OCI-LY3 (cell line): Measurements from ENCODE around the gene OSBPL6.
"Not testable (repeated sequence)": the region's sequence is repeated elsewhere in the genome, so short reads cannot be mapped to it uniquely, and the experiment has no call there.

Experiments used
- H2AFZ ChIP-seq: fragments of 200-600, 300-600 bp; shearing (Covaris generic); 2 replicates; pipeline ENCODE4 v1.6.0; 2014; ENCODE audit warnings: antibody characterized with exemption, low read depth, low read length
- H3K27ac ChIP-seq: fragments of 200-600, 300-600 bp; sonication (generic); 2 replicates; pipeline ENCODE4 v1.5.1; 2014; ENCODE audit warnings: mild to moderate bottlenecking, low read length, moderate library complexity, mixed read lengths
- H3K27me3 ChIP-seq: fragments of 200-600, 300-600 bp; sonication (generic); 2 replicates; pipeline ENCODE4 v1.6.1; 2014; ENCODE audit warnings: low read depth, low read length, mixed read lengths
- H3K36me3 ChIP-seq: fragments of 200-600, 300-600 bp; sonication (generic); replicated peaks from 2 replicates; pipeline ENCODE3; 2014; ENCODE audit warnings: low read depth, low read length, mixed read lengths
- H3K4me1 ChIP-seq: fragments of 300-600, 200-600 bp; sonication (generic); 2 replicates; pipeline ENCODE4 v1.6.1; 2014; ENCODE audit warnings: low read length, mixed read lengths
- H3K4me2 ChIP-seq: fragments of 200-600, 300-600 bp; sonication (generic); 2 replicates; pipeline ENCODE4 v1.6.1; 2014; ENCODE audit warnings: low read length, mixed read lengths
- H3K4me3 ChIP-seq: fragments of 300-600, 200-600 bp; sonication (generic); 2 replicates; pipeline ENCODE4 v1.5.1; 2014; ENCODE audit warnings: antibody characterized with exemption, mild to moderate bottlenecking, low read length, moderate library complexity
- H3K79me2 ChIP-seq: fragments of 300-600, 200-600 bp; shearing (Covaris generic); 2 replicates; pipeline ENCODE4 v1.6.1; 2014; ENCODE audit warnings: mild to moderate bottlenecking, low read length, mixed read lengths
- H3K9ac ChIP-seq: fragments of 300-600, 200-600 bp; shearing (Covaris generic); 2 replicates; pipeline ENCODE4 v1.6.0; 2014; ENCODE audit warnings: mild to moderate bottlenecking, low read length, moderate library complexity
- H3K9me3 ChIP-seq: fragments of 200-600, 300-600 bp; shearing (Covaris generic); 2 replicates; pipeline ENCODE4 v1.6.1; 2014; ENCODE audit warnings: low read length, mixed read lengths; ENCODE audit not compliant: insufficient read depth
- H4K20me1 ChIP-seq: fragments of 200-600, 300-600 bp; sonication (generic); 2 replicates; pipeline ENCODE4 v1.6.1; 2016; ENCODE audit warnings: low read length, mixed read lengths; ENCODE audit not compliant: insufficient read depth
- EZH2phosphoT487 ChIP-seq: fragments of 200-600 bp; shearing (Covaris generic); IDR thresholded peaks from 2 replicates; pipeline ENCODE4 v1.6.1; 2018; ENCODE audit warnings: antibody characterized with exemption, mixed run types, low read depth
- TF ChIP-seq, protein P1 (sequence below): fragments of 200-600, 300-600 bp; sonication (generic); IDR thresholded peaks from 2 replicates; pipeline ENCODE4 v1.5.1; 2014; ENCODE audit warnings: antibody characterized with exemption, low read length, low read depth

OSBPL6 gene

DNA sequence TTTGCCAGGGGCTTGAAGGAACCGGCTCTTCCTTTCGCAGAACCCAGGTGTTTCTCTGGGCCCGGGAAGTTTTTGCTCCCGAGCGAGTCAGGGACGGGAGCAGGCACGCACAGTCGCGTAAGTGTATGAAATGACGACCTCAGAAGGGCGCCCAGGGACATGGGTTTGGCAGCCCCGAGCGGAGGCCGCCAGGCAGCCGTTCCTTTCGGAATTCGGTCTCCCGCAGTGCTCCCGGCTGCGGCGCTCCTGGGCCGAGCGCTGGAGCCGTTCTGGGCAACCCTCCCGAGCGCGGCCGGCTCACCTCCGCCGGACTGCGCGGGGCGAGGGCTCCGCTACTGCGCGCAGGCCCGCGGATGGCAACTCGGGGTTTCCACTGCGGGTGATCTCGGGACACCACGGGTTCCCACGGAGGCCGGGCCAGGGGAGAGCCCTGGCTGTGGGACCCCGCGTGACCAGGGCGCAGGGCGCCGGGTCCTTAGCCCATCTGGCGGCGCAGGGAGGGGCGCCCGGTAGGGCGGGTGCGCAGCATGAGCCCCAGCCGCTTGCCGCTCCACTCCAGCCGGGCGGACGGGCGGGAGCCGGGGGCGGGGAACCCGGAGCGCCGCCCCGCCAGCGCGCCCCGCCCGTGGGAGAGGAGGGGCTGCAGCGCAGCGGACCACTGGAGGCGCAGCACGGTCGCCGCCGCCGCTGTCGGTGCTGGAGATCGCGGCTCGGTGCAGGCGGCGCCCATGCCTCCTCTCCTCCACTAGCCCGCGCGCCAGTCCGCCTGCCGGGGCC lies at the start of gene OSBPL6:
Gene OSBPL6, plus strand, starts transcription at position 690 of the 777 bp plus-strand sequence. CDS start 111,673 bp downstream, outside the sequence.
- TF ChIP-seq EZH2phosphoT487, result no peak
- TF ChIP-seq, protein P1, sequence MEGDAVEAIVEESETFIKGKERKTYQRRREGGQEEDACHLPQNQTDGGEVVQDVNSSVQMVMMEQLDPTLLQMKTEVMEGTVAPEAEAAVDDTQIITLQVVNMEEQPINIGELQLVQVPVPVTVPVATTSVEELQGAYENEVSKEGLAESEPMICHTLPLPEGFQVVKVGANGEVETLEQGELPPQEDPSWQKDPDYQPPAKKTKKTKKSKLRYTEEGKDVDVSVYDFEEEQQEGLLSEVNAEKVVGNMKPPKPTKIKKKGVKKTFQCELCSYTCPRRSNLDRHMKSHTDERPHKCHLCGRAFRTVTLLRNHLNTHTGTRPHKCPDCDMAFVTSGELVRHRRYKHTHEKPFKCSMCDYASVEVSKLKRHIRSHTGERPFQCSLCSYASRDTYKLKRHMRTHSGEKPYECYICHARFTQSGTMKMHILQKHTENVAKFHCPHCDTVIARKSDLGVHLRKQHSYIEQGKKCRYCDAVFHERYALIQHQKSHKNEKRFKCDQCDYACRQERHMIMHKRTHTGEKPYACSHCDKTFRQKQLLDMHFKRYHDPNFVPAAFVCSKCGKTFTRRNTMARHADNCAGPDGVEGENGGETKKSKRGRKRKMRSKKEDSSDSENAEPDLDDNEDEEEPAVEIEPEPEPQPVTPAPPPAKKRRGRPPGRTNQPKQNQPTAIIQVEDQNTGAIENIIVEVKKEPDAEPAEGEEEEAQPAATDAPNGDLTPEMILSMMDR, result peak; percentile 11; the same call in 1 of the 2 replicates
- Histone ChIP-seq H3K9me3 (no peaks in the 10 kb centered on the region), H3K4me2 (peak within 1 kb of the TSS; percentile 92), H4K20me1 (no peaks in the 10 kb centered on the region), H3K9ac (peak within 1 kb of the TSS; percentile 65), H3K27ac (no peak within 1 kb of the TSS), H3K27me3 (peaks cover 25% of the 10 kb centered on the region), H3K4me3 (peak within 1 kb of the TSS; percentile 88), H3K4me1 (peaks cover 14% of the 10 kb centered on the region), H3K36me3 (no peaks in the 10 kb centered on the region), H3K79me2 (no peaks in the 10 kb centered on the region), H2AFZ (peak within 1 kb of the TSS; percentile 89)

DNA sequence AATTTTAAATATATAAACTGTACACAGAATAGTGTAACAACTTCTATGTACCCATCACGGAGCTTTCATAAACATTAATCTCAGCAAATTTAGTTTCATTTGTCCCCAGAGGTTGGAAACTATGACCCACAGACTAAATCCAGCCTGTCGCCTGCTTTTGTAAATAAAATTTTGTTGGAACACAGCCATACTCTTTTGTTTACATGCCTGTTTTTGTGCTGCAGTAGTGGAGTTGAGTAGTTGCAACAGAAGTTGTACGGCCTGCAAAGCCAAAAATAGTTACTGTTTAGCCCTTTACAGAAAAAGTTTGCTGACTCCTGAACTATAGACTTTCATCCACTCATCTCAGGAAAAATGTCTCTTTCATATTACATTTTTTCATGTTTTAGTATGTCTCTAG lies 42.3 kb upstream of the OSBPL6 start:
- Histone ChIP-seq H2AFZ (no peak overlapping the region), H3K36me3 (no peaks in the 10 kb centered on the region), H3K4me2 (peak overlapping the region; percentile 14; the same call in 1 of the 2 replicates), H3K4me1 (peaks cover 7% of the 10 kb centered on the region), H3K4me3 (no peak overlapping the region), H3K27ac (no peak overlapping the region), H4K20me1 (no peaks in the 10 kb centered on the region), H3K9me3 (no peaks in the 10 kb centered on the region), H3K9ac (no peak overlapping the region), H3K79me2 (no peaks in the 10 kb centered on the region), H3K27me3 (no peaks in the 10 kb centered on the region)
- TF ChIP-seq EZH2phosphoT487, result no peak
- TF ChIP-seq, protein P1, result no peak

DNA sequence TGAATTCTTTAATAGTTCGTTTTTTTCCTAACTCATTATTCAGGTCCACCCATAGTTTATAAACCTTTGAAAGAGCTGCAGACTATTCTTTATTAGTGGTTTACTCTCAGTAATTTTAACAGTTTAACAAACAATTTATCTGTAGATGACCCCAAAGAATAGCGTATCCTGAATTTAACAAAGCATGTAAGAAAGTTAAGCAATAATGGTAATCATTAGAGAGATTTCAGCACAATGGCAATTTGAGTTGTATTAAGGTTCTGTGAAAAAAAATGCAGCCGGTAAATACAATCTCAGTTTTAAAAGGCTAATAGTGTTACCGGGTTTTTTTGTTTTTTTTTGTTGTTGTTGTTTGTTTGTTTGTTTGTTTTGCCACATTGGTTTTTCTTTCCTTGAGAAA lies 41.8 kb upstream of the OSBPL6 start:
- Histone ChIP-seq H3K9me3 (no peaks in the 10 kb centered on the region), H3K36me3 (no peaks in the 10 kb centered on the region), H2AFZ (no peak overlapping the region), H4K20me1 (no peaks in the 10 kb centered on the region), H3K27me3 (no peaks in the 10 kb centered on the region), H3K4me2 (no peak overlapping the region), H3K27ac (no peak overlapping the region), H3K9ac (no peak overlapping the region), H3K4me1 (peaks cover 7% of the 10 kb centered on the region), H3K4me3 (no peak overlapping the region), H3K79me2 (no peaks in the 10 kb centered on the region)
- TF ChIP-seq, protein P1, result no peak
- TF ChIP-seq EZH2phosphoT487, result no peak

DNA sequence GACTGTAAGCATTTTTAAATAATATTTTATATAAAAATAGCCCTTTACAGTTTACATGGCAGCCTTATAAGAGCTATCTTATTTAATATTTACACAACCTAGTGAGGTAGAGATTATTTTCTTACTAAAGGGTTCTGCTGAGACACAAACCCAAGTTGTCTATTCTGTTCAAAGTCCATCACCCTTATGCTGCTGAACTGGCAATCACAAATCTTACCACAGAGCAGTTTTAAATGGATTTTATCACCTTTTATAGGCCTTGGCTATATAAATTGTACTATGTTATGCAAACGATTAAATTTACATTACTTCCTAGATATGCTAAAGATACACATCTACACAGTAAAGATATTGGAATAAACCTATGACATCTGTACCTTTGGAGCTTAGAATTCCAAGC lies 41.3 kb upstream of the OSBPL6 start:
- Histone ChIP-seq H3K79me2 (no peaks in the 10 kb centered on the region), H3K27ac (no peak overlapping the region), H3K27me3 (no peaks in the 10 kb centered on the region), H3K36me3 (no peaks in the 10 kb centered on the region), H3K9me3 (no peaks in the 10 kb centered on the region), H3K9ac (no peak overlapping the region), H2AFZ (no peak overlapping the region), H4K20me1 (no peaks in the 10 kb centered on the region), H3K4me1 (peaks cover 8% of the 10 kb centered on the region), H3K4me2 (no peak overlapping the region), H3K4me3 (no peak overlapping the region)
- no peak for TF ChIP-seq EZH2phosphoT487
- TF ChIP-seq, protein P1, result no peak

DNA sequence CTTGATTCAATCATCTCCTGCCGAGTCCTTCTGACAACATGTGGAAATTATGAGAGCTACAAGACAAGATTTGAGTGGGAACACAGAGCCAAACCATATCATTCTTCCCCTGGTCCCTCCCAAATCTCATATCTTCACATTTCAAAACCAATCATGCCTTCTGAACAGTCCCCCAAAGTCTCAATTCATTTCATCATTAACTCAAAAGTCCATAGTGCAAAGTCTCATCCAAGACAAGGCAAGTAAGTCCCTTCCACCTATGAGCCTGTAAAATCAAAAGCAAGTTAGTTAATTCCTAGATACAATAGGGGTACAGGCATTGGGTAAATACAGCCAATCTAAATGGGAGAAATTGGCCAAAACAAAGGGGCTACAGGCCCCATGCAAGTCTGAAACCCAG lies 40.4 kb upstream of the OSBPL6 start:
- H3K36me3 ChIP-seq, H4K20me1 ChIP-seq, H3K9me3 ChIP-seq, H3K79me2 ChIP-seq, H3K4me3 ChIP-seq, H2AFZ ChIP-seq, H3K9ac ChIP-seq, H3K4me2 ChIP-seq, H3K27ac ChIP-seq, H3K4me1 ChIP-seq, H3K27me3 ChIP-seq: not testable (repeated sequence)
